ENCODE measurements around the gene WDFY3.

DNA sequence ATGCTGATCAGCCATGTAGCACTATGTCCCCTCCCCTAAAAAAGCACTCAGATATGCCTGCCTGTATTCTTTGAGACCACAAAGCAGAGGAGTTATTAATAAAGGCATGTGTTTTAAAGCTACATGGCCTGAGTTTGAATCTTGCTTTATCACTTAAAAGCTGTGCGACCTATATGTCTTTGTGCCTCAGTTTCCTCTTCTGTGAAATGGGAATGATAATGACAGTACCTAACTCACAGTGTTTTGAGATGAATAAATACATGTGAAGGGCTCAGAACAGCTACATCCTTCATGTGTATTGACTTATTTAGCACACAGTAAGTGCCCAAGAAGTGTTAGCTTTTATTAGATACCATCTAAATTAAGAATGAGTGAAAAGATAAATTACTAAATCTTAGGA lies 180.0 kb downstream of the WDFY3 start:
- no peak for TF ChIP-seq CEBPB (IDR thresholded peaks at IDR 0.05; ENCODE audit: low read depth)
- no peak for TF ChIP-seq CTCF (IDR thresholded peaks at IDR 0.05 in 2 of 3, conservative IDR thresholded peaks at IDR 0.05 in 1 of 3; ENCODE audit: borderline replicate concordance in 1 of 3, insufficient read depth in 1 of 3, low read depth in 2 of 3, low read length in 2 of 3)
- no peak for TF ChIP-seq SIN3A (IDR thresholded peaks at IDR 0.05; ENCODE audit: low read depth)
- no peak for TF ChIP-seq EZH2phosphoT487 (IDR thresholded peaks at IDR 0.05; ENCODE audit: borderline replicate concordance)
- no peak for TF ChIP-seq ZFX (IDR thresholded peaks at IDR 0.05)

All from HCT116 (cell line).